Panc1 (cell line): ENCODE measurements around the gene TPST2. TPM values are rescaled to one million over a fixed set of nuclear protein-coding genes. Genes with fewer than 3 reads are reported as not detected.

Experiments used
- ATAC-seq: fragments of 200-7000 bp; cut with Tn5 transposase; 2 replicates; pipeline ENCODE4 v1.9.1; 2020; ENCODE audit warnings: mild to moderate bottlenecking, moderate library complexity
- BruUV-seq: library from RNA; stranded (reverse); fragments of 400-500 nt; replicated peaks from 2 replicates; lab custom pipeline; 2021; lab: Mats Ljungman, UMichigan
- CTCF ChIA-PET: fragments of 300-600 bp; sonication (Branson Sonifier 250); formaldehyde crosslinking; loops from one replicate; lab custom pipeline; 2022; ENCODE audit warnings: antibody characterized with exemption; lab: Charles Lee
- POLR2A ChIA-PET: fragments of 300-600 bp; sonication (Branson Sonifier 250); formaldehyde crosslinking; loops from one replicate; lab custom pipeline; 2022; ENCODE audit warnings: antibody characterized with exemption; lab: Charles Lee
- DNase-seq: peaks from one replicate; pipeline ENCODE4 v3.0.0-alpha.2; 2010; ENCODE audit warnings: low read depth, low spot score
- H3K27ac ChIP-seq: 2 replicates; pipeline ENCODE4 v1.5.1; 2011; ENCODE audit warnings: mild to moderate bottlenecking, low read length, inconsistent platforms
- H3K27me3 ChIP-seq: fragments of 200-500 bp; sonication (Bioruptor generic); 2 replicates; pipeline ENCODE4 v1.6.0; 2014; ENCODE audit warnings: low read length, inconsistent platforms; ENCODE audit not compliant: control insufficient read depth, insufficient read depth
- H3K36me3 ChIP-seq: fragments of 200-500 bp; sonication (Bioruptor generic); 2 replicates; pipeline ENCODE4 v1.5.1; 2014; ENCODE audit warnings: inconsistent platforms, mild to moderate bottlenecking, low read length, moderate library complexity; ENCODE audit not compliant: control insufficient read depth, insufficient read depth
- H3K4me1 ChIP-seq: 2 replicates; pipeline ENCODE4 v1.5.1; 2011; ENCODE audit warnings: inconsistent platforms, mild to moderate bottlenecking, low read length, moderate library complexity; ENCODE audit not compliant: control insufficient read depth, insufficient read depth
- H3K4me3 ChIP-seq, 2 experiments: 2 replicates each; pipeline ENCODE4 v1.5.1; 2011 to 2012; ENCODE audit warnings: low read depth in 2 of 2, low read length in 2 of 2, mild to moderate bottlenecking in 2 of 2, inconsistent platforms in 1 of 2, moderate library complexity in 1 of 2
- H3K9me3 ChIP-seq: fragments of 200-500 bp; sonication (Bioruptor generic); 2 replicates; pipeline ENCODE4 v1.5.1; 2014; ENCODE audit warnings: low read depth, mild to moderate bottlenecking, inconsistent platforms, low read length, moderate library complexity; ENCODE audit not compliant: control insufficient read depth, insufficient read depth
- POLR2AphosphoS5 ChIP-seq: IDR thresholded peaks from 2 replicates; pipeline ENCODE4 v1.6.1; 2012; ENCODE audit warnings: mild to moderate bottlenecking, low read depth, low read length, moderate library complexity
- REST ChIP-seq, 2 experiments: IDR thresholded peaks; 2 replicates each; pipeline ENCODE4 v1.6.1; 2011 to 2012; ENCODE audit warnings: low read depth in 2 of 2, control low read depth in 1 of 2, low read length in 1 of 2, mild to moderate bottlenecking in 1 of 2, moderate library complexity in 1 of 2; ENCODE audit not compliant: insufficient read depth in 1 of 2
- SIN3A ChIP-seq: IDR thresholded peaks from 2 replicates; pipeline ENCODE4 v1.6.1; 2012; ENCODE audit warnings: low read depth, mild to moderate bottlenecking, low read length, moderate library complexity, borderline replicate concordance; ENCODE audit not compliant: insufficient read depth
- TCF7L2 ChIP-seq: IDR thresholded peaks from 2 replicates; pipeline ENCODE4 v1.6.1; 2011; ENCODE audit warnings: mild to moderate bottlenecking, low read depth, low read length, inconsistent platforms
- in situ Hi-C: cut with HindIII; loops from 2 replicates; pipeline ENCODE4 v1.10.0; 2016; ENCODE audit warnings: low sequenced_read_pairs, low pct_unique_long_range_greater_than_20kb
- intact Hi-C: fragments of 100-400 bp; cut with micrococcal nuclease; formaldehyde crosslinking; loops from one replicate; pipeline ENCODE4 v1.10.0; 2022; ENCODE audit not compliant: unreplicated experiment
- total RNA-seq: library from RNA; stranded (reverse); gene quantifications from one replicate; pipeline ENCODE4 v1.2.1, GENCODE V29; 2021; ENCODE audit not compliant: unreplicated experiment
- TF ChIP-seq, protein P1 (sequence below): fragments of 450-650 bp; IDR thresholded peaks from 2 replicates; pipeline ENCODE4 v1.5.1; 2017; ENCODE audit warnings: mild to moderate bottlenecking

TPST2 gene
- total RNA-seq, 1 experiment from 2014 or later = 7.1 TPM

GRCh38 chr22:26522012-26522411, 67.9 kb downstream of the TPST2 start:
- ChIA-PET POLR2A (no interaction called here), CTCF (no interaction called here)
- Histone ChIP-seq H3K4me1 (no peaks in the 10 kb centered on the region), H3K9me3 (no peaks in the 10 kb centered on the region), H3K4me3 (no peak overlapping the region), H3K27ac (no peak overlapping the region), H3K36me3 (no peaks in the 10 kb centered on the region), H3K27me3 (no peaks in the 10 kb centered on the region)
- BruUV-seq = no TSS peak
- in situ Hi-C loops (no loop called here), intact Hi-C loops (no loop called here)
- DNase-seq = no peak
- TF ChIP-seq POLR2AphosphoS5 (no peak), TCF7L2 (no peak), REST (IDR thresholded peaks at IDR 0.05; ENCODE audit: insufficient read depth in 1 of 2, low read depth in 2 of 2, low read length in 1 of 2) (no peak), SIN3A (no peak)
- TF ChIP-seq, protein P1, sequence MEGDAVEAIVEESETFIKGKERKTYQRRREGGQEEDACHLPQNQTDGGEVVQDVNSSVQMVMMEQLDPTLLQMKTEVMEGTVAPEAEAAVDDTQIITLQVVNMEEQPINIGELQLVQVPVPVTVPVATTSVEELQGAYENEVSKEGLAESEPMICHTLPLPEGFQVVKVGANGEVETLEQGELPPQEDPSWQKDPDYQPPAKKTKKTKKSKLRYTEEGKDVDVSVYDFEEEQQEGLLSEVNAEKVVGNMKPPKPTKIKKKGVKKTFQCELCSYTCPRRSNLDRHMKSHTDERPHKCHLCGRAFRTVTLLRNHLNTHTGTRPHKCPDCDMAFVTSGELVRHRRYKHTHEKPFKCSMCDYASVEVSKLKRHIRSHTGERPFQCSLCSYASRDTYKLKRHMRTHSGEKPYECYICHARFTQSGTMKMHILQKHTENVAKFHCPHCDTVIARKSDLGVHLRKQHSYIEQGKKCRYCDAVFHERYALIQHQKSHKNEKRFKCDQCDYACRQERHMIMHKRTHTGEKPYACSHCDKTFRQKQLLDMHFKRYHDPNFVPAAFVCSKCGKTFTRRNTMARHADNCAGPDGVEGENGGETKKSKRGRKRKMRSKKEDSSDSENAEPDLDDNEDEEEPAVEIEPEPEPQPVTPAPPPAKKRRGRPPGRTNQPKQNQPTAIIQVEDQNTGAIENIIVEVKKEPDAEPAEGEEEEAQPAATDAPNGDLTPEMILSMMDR = no peak
- ATAC-seq = no peak

DNA sequence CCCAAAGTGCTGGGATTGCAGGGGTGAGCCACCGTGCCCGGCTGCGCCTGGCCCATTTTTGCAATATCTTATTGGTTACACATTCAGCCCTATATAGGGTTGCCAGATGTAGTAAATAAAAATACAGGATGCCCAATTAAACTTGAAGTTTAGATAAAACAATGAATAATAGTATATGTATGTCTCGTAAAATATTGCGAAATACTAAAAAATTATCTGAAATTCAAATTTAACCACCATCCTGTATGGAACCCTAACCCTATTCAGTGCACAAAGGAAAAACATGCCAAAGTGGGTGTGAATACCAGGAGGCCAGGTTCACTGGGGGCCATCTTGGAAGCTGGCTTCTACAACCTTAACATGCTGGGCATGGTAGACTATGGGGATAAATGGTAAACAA, 72.5 kb downstream of the TPST2 start:
- Histone ChIP-seq H3K27ac (no peak overlapping the region), H3K36me3 (no peaks in the 10 kb centered on the region; the same call in 1 of the 2 replicates), H3K4me1 (peaks cover 7% of the 10 kb centered on the region; the same call in 1 of the 2 replicates), H3K4me3 (no peak overlapping the region), H3K9me3 (no peaks in the 10 kb centered on the region), H3K27me3 (no peaks in the 10 kb centered on the region)
- TF ChIP-seq, protein P1 = no peak
- TF ChIP-seq POLR2AphosphoS5 (no peak), TCF7L2 (no peak), SIN3A (no peak), REST (IDR thresholded peaks at IDR 0.05; ENCODE audit: insufficient read depth in 1 of 2, low read depth in 2 of 2, low read length in 1 of 2) (no peak)
- intact Hi-C loops = no loop called here
- ChIA-PET CTCF (interaction anchor here (0.6 kb wide), 1 partner anchor 151 kb away, joined by 3 read pairs; no protein-coding TSS in a partner anchor), POLR2A (no interaction called here)
- in situ Hi-C loops = no loop called here
- no peak for DNase-seq
- ATAC-seq = no peak
- no TSS peak for BruUV-seq
